ENCODE results near the gene C1orf226. TPM values are rescaled to one million over a fixed set of nuclear protein-coding genes. Genes with fewer than 3 reads are reported as not detected.

C1orf226 gene
- total RNA-seq, 1 donor from 2014 or later = 0.26 TPM

GRCh38 chr1:162361349-162361748 is 20.2 kb upstream of the C1orf226 start:
- no peak for FAIRE-seq
- no peaks in the 10 kb centered on the region for H3K36me3 ChIP-seq (ENCODE audit: control insufficient read depth, insufficient read depth, low read length)

DNA sequence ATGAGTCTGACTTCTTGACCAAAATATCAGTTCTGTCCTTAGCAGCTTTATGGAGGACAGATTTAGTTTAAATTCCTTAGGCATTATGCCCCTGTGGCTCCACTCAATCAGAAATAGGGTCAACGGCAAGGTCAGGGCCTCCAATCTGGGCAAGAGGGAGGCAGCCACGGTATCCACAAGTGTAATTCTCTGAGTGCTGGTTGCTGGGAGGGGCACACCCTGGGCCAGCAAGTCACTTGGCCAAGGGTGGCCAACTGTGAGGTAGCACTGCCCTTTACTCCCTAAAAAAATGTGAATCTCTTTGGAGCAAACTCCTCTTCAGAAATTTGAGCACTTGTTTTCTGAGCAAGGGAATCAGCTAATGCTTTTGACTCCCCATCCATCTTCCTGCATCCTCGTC is 17.7 kb upstream of the C1orf226 start:
- DNase-seq (ENCODE audit: low read depth) (no peak), FAIRE-seq (no peak)
- no peak overlapping the region for H3K4me3 ChIP-seq (ENCODE audit: low read depth, low read length)
- H3K27me3 ChIP-seq (ENCODE audit: control insufficient read depth, insufficient read depth, low read length) = no peaks in the 10 kb centered on the region
- no peaks in the 10 kb centered on the region for H3K36me3 ChIP-seq (ENCODE audit: control insufficient read depth, insufficient read depth, low read length)
- TF ChIP-seq, protein P1, sequence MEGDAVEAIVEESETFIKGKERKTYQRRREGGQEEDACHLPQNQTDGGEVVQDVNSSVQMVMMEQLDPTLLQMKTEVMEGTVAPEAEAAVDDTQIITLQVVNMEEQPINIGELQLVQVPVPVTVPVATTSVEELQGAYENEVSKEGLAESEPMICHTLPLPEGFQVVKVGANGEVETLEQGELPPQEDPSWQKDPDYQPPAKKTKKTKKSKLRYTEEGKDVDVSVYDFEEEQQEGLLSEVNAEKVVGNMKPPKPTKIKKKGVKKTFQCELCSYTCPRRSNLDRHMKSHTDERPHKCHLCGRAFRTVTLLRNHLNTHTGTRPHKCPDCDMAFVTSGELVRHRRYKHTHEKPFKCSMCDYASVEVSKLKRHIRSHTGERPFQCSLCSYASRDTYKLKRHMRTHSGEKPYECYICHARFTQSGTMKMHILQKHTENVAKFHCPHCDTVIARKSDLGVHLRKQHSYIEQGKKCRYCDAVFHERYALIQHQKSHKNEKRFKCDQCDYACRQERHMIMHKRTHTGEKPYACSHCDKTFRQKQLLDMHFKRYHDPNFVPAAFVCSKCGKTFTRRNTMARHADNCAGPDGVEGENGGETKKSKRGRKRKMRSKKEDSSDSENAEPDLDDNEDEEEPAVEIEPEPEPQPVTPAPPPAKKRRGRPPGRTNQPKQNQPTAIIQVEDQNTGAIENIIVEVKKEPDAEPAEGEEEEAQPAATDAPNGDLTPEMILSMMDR (IDR thresholded peaks at IDR 0.05; ENCODE audit: insufficient read depth, low read length, severe bottlenecking) = no peak

More at GRCh38 chr1:162361349-162361748, 20.2 kb upstream of the C1orf226 start:
- TF ChIP-seq, protein P1 (IDR thresholded peaks at IDR 0.05; ENCODE audit: insufficient read depth, low read length, severe bottlenecking) = no peak
- no peak for DNase-seq (ENCODE audit: low read depth)
- no peak overlapping the region for H3K4me3 ChIP-seq (ENCODE audit: low read depth, low read length)
- no peaks in the 10 kb centered on the region for H3K27me3 ChIP-seq (ENCODE audit: control insufficient read depth, insufficient read depth, low read length)

DNA sequence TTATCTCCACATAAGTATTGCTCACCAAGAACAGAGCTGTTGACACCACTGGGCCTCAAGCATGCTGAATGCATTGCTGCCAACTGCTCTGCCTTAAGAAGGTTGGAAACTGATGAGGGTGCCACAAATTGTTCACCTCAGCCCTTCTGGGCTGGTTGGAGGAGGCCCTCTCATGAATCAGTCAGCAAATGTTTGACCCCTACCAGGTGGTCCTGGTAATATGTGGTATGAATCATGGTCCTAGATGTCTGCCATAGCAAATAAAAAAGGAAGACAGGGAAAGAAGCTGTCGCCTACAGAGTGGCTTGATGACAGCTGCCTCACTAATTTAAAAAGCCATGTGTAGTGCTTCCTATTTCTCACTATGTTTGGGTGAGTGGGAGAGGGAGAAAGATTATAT is 17.0 kb upstream of the C1orf226 start:
- Histone ChIP-seq H3K27me3 (ENCODE audit: control insufficient read depth, insufficient read depth, low read length) (no peaks in the 10 kb centered on the region), H3K36me3 (ENCODE audit: control insufficient read depth, insufficient read depth, low read length) (no peaks in the 10 kb centered on the region), H3K4me3 (ENCODE audit: low read depth, low read length) (no peak overlapping the region)
- no peak for DNase-seq (ENCODE audit: low read depth)
- TF ChIP-seq, protein P1 (IDR thresholded peaks at IDR 0.05; ENCODE audit: insufficient read depth, low read length, severe bottlenecking) = no peak
- FAIRE-seq = no peak

DNA sequence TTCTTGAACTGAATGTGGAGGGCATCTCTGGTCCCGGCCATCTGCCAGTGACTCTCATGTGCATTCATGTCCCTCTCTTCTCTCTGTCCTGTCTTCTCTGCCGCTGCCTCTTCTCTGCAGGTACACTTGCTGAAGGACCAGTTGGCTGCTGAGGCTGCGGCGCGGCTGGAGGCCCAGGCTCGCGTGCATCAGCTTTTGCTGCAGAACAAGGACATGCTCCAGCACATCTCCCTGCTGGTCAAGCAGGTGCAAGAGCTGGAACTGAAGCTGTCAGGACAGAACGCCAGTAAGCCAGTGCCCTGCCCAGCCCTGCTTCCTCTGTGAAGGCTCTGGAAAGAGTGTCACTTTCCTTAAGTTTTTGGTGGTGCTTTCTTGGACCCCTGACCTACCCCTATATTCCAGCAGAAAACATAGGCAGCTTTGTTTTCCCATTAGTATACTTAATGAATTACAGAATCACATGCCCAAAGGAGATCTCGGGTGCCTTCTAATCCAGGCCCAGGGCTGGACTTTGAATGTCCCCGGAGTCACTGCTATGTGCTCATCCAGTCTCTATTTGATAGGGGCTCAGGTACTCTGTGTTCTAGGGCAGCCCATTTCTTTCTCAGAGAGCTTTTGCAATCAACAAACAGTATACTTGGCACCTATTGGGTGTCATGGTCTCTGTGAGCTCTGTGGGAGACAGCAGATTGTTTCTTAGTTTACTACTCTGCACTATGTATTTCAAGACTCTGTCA is 16.1 kb upstream of the C1orf226 start:
- Histone ChIP-seq H3K36me3 (ENCODE audit: control insufficient read depth, insufficient read depth, low read length) (no peaks in the 10 kb centered on the region), H3K27me3 (ENCODE audit: control insufficient read depth, insufficient read depth, low read length) (no peaks in the 10 kb centered on the region), H3K4me3 (ENCODE audit: low read depth, low read length) (no peak overlapping the region)
- FAIRE-seq (no peak), DNase-seq (ENCODE audit: low read depth) (no peak)
- TF ChIP-seq, protein P1 (IDR thresholded peaks at IDR 0.05; ENCODE audit: insufficient read depth, low read length, severe bottlenecking) = no peak

DNA sequence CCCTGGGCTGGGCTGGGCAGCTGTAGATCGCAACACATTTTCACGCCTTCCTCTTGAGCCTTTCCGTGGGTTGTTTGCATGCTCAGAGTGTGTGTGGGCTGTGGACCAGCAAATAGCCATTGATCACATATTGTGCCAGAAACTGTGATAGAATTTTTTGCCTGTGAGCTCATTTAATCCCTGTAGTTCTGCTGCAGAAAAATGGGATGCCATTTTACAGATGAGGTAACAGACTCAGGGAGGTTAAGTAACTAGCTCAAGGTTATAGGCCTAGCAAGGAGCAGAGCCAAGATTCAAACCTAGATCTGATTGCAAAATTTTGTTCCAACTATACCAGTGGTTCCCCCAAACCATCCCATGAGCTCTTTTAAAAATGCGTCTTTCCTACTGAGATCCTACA is 15.4 kb upstream of the C1orf226 start:
- Histone ChIP-seq H3K4me3 (ENCODE audit: low read depth, low read length) (no peak overlapping the region), H3K36me3 (ENCODE audit: control insufficient read depth, insufficient read depth, low read length) (no peaks in the 10 kb centered on the region), H3K27me3 (ENCODE audit: control insufficient read depth, insufficient read depth, low read length) (no peaks in the 10 kb centered on the region)
- no peak for FAIRE-seq
- TF ChIP-seq, protein P1 (IDR thresholded peaks at IDR 0.05; ENCODE audit: insufficient read depth, low read length, severe bottlenecking) = no peak
- DNase-seq (ENCODE audit: low read depth) = no peak

- DNase-seq (ENCODE audit: low read depth) (no peak), FAIRE-seq (no peak)
- Histone ChIP-seq H3K4me3 (ENCODE audit: low read depth, low read length) (no peak overlapping the region), H3K27me3 (ENCODE audit: control insufficient read depth, insufficient read depth, low read length) (no peaks in the 10 kb centered on the region), H3K36me3 (ENCODE audit: control insufficient read depth, insufficient read depth, low read length) (no peaks in the 10 kb centered on the region)
- TF ChIP-seq, protein P1 (IDR thresholded peaks at IDR 0.05; ENCODE audit: insufficient read depth, low read length, severe bottlenecking) = no peak
These were observed 14.9 kb upstream of the C1orf226 start for GRCh38 chr1:162366671-162367070.
